ENCODE results near the gene MGST1.
A peak's percentile ranks its signal among the peaks of the same experiment; 100 is the strongest.
"Not testable (repeated sequence)": the region's sequence is repeated elsewhere in the genome, so short reads cannot be mapped to it uniquely, and the experiment has no call there.

Gene MGST1

GRCh38 chr12:16350682-16351081 lies 3.2 kb downstream of the MGST1 start:
- DNase-seq (ENCODE audit: low read depth, low spot score): no peak

GRCh38 chr12:16352481-16352880 lies 5.0 kb downstream of the MGST1 start:
- DNase-seq (ENCODE audit: low read depth, low spot score): no peak

GRCh38 chr12:16358878-16359277 lies 11.4 kb downstream of the MGST1 start:
- DNase-seq (ENCODE audit: low read depth, low spot score): no peak

GRCh38 chr12:16359512-16360491 lies 12.4 kb downstream of the MGST1 start:
- no peak for DNase-seq (ENCODE audit: low read depth, low spot score)

GRCh38 chr12:16361142-16361783 lies 13.8 kb downstream of the MGST1 start:
- DNase-seq (ENCODE audit: low read depth, low spot score): no peak

GRCh38 chr12:16362550-16362949 lies 15.1 kb downstream of the MGST1 start:
- DNase-seq (ENCODE audit: low read depth, low spot score): no peak

- no peak for DNase-seq (ENCODE audit: low read depth, low spot score)
These were observed 21.7 kb downstream of the MGST1 start for GRCh38 chr12:16369156-16369555.

GRCh38 chr12:16370096-16370495 lies 22.7 kb downstream of the MGST1 start:
- DNase-seq (ENCODE audit: low read depth, low spot score): no peak

- DNase-seq (ENCODE audit: low read depth, low spot score): not testable (repeated sequence)
These were observed 35.3 kb downstream of the MGST1 start for GRCh38 chr12:16382652-16383312.

GRCh38 chr12:16384732-16385131 lies 37.3 kb downstream of the MGST1 start:
- DNase-seq (ENCODE audit: low read depth, low spot score): no peak

GRCh38 chr12:16385782-16386646 lies 38.6 kb downstream of the MGST1 start:
- peak; percentile 4 for DNase-seq (ENCODE audit: low read depth, low spot score)

GRCh38 chr12:16387919-16388318 lies 40.5 kb downstream of the MGST1 start:
- DNase-seq (ENCODE audit: low read depth, low spot score): no peak

- no peak for DNase-seq (ENCODE audit: low read depth, low spot score)
These were observed 42.1 kb downstream of the MGST1 start for GRCh38 chr12:16389594-16389993.

- DNase-seq (ENCODE audit: low read depth, low spot score): no peak
These were observed 45.5 kb downstream of the MGST1 start for GRCh38 chr12:16392846-16393535.

- no peak for DNase-seq (ENCODE audit: low read depth, low spot score)
These were observed 51.7 kb downstream of the MGST1 start for GRCh38 chr12:16399101-16399500.

GRCh38 chr12:16401835-16402234 lies 54.4 kb downstream of the MGST1 start:
- DNase-seq (ENCODE audit: low read depth, low spot score): not testable (repeated sequence)

- no peak for DNase-seq (ENCODE audit: low read depth, low spot score)
These were observed 59.9 kb downstream of the MGST1 start for GRCh38 chr12:16407346-16407745.

Data from smooth muscle cell of the brain vasculature (primary cell).